HL-60 (cell line): ENCODE data around the gene PPP2R5C.

Experiments
- GABPA ChIP-seq: IDR thresholded peaks from 2 replicates; pipeline ENCODE4 v1.6.1; 2012; ENCODE audit warnings: low read depth
- POLR2AphosphoS5 ChIP-seq: IDR thresholded peaks from 2 replicates; pipeline ENCODE4 v1.6.1; 2012; ENCODE audit warnings: low read depth
- SPI1 ChIP-seq: IDR thresholded peaks from 2 replicates; pipeline ENCODE4 v1.6.1; 2012; ENCODE audit warnings: low read depth, mild to moderate bottlenecking, borderline replicate concordance
- TF ChIP-seq, protein P1 (sequence below): IDR thresholded peaks from one replicate; pipeline ENCODE4 v1.5.1; 2011; ENCODE audit warnings: low read length, control low read depth, inconsistent platforms; ENCODE audit not compliant: insufficient read depth

DNA sequence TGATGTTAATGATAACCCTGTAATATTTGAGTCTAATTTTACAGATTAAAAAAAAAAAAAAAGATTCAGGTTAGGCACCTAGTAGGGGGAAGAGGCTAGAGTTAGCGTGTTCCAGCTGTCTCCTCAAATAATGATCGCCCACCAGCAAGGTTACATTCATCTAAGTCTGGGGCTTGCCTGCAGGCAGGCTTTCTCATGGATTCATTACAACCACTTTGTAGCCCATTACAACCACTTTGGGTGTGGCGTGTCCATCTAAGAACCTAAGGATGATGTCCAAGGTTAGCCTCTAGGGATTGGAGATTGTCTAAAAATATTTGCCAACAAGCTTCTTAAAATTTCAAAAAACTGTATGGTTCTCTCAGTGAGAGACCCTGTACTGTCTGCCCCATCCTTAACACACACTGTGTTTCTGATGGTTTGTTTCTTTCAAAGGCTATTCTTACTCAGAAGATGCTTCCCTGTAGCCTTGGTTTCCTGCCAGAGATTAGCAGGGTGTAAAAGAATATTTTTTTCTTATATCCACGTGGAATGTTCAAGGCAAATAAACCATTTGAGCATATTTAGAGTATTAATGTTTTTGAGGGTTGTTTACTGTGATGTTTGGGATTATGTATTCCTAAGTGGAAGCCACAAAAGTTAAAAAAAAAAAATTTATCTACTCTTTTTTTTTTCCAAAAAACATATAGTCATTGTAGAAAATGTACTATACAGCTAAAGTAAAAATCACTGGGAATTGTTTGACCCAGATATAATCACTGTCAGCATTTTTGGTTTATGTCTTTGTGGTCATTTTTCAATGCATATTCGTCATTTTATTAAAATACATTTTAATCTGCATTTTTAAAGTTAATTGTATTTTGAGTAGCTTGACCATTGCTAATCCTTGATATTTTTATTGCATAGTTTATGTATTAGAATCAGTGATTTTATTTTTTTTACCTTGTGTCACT is 204.5 kb downstream of the PPP2R5C start:
- TF ChIP-seq, protein P1, sequence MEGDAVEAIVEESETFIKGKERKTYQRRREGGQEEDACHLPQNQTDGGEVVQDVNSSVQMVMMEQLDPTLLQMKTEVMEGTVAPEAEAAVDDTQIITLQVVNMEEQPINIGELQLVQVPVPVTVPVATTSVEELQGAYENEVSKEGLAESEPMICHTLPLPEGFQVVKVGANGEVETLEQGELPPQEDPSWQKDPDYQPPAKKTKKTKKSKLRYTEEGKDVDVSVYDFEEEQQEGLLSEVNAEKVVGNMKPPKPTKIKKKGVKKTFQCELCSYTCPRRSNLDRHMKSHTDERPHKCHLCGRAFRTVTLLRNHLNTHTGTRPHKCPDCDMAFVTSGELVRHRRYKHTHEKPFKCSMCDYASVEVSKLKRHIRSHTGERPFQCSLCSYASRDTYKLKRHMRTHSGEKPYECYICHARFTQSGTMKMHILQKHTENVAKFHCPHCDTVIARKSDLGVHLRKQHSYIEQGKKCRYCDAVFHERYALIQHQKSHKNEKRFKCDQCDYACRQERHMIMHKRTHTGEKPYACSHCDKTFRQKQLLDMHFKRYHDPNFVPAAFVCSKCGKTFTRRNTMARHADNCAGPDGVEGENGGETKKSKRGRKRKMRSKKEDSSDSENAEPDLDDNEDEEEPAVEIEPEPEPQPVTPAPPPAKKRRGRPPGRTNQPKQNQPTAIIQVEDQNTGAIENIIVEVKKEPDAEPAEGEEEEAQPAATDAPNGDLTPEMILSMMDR = no peak
- TF ChIP-seq POLR2AphosphoS5 (no peak), SPI1 (no peak), GABPA (no peak)
